ENCODE measurements around the gene NR2C2.
A peak's percentile ranks its signal among the peaks of the same experiment; 100 is the strongest.

The NR2C2 gene

DNA sequence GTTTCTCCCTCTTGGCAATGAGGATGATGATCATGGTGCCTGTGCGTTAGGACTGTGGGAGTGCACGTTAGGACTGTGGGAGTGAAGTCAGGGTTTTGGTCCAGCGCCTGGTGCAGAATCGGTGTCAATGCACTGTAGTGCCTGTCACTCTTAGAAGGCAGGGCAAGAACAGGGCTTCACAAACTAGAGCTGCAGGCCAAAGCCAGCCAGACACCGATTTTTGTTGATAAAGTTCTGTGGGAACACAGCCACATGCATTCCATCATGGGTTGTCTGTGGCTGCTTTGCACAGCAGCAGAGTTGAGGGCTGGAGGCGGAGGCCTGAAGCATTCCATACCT lies 32.6 kb upstream of the NR2C2 start:
- TF ChIP-seq, protein P1, sequence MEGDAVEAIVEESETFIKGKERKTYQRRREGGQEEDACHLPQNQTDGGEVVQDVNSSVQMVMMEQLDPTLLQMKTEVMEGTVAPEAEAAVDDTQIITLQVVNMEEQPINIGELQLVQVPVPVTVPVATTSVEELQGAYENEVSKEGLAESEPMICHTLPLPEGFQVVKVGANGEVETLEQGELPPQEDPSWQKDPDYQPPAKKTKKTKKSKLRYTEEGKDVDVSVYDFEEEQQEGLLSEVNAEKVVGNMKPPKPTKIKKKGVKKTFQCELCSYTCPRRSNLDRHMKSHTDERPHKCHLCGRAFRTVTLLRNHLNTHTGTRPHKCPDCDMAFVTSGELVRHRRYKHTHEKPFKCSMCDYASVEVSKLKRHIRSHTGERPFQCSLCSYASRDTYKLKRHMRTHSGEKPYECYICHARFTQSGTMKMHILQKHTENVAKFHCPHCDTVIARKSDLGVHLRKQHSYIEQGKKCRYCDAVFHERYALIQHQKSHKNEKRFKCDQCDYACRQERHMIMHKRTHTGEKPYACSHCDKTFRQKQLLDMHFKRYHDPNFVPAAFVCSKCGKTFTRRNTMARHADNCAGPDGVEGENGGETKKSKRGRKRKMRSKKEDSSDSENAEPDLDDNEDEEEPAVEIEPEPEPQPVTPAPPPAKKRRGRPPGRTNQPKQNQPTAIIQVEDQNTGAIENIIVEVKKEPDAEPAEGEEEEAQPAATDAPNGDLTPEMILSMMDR (IDR thresholded peaks at IDR 0.05; ENCODE audit: extremely low read depth, missing control alignments) = no peak
- DNase-seq (ENCODE audit: low spot score) = no peak

DNA sequence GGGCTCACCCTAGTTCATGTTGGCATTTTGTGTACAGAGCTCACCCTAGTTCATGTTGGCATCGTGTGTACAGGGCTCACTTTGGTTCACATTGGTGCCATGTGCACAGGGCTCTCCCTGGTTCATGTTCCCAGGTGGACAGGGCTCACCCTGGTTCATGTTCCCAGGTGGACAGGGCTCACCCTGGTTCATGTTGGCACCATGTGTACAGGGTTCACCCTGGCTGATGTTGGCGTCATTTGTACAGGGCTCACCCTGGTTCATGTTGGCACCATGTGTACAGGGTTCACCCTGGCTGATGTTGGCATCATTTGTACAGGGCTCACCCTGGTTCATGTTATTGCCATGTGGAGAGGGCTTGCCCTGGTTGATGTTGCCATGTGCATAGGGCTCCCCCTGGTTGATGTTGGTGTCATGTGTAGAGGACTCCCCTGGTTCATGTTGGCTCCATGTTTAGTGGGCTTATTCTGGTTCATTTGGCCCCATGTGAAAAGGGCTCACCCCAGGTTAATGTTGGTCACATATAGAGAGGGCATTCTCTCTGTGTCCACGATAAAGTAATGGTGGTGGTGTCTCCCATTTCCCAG lies 31.7 kb upstream of the NR2C2 start:
- TF ChIP-seq, protein P1 (IDR thresholded peaks at IDR 0.05; ENCODE audit: extremely low read depth, missing control alignments) = no peak
- no peak for DNase-seq (ENCODE audit: low spot score)

DNA sequence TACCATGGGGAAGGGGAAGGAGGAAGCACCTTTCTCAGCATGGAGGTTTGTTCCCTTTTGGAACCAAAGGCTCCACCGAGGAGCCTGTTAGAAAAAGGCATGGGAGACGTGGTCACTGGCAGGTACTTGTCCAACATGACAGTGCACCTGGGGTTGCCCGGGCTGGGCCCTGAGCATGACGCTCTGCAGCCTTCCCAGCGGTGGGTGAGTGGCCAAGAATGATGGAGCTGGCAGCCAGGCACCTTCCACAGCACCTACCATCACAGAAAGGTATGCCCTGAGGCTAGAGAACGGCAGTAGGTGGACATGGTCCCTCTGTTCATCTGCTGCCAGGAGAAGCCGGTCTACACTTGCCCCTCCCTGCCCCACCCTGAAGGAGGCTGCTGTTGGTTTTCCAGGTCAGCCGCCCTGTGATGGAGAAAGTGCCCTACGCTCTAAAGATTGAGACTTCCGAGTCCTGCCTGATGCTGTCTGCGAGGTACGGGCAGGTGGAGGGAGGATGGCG lies 29.0 kb upstream of the NR2C2 start:
- TF ChIP-seq, protein P1 (IDR thresholded peaks at IDR 0.05; ENCODE audit: extremely low read depth, missing control alignments) = no peak
- no peak for DNase-seq (ENCODE audit: low spot score)

DNA sequence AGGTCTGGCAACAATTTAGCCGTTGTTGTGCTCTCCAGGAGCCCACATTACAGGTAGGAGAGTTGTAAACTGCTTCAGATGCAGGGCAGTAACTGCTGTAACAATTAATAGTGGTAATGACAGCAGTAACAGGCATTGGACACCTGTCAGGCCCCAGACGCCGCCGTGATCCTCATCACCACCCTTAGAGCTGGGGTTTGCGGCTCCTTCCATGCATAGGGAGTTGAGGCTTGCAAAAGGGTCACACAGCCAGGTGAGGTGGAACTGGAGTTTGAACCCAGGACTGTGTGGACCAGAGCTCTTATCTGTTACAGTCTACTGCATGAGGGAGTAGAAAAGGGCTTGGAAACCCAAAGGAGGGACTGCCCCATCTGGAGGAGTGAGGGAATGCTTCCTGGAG lies 26.8 kb upstream of the NR2C2 start:
- no peak for DNase-seq (ENCODE audit: low spot score)
- TF ChIP-seq, protein P1 (IDR thresholded peaks at IDR 0.05; ENCODE audit: extremely low read depth, missing control alignments) = no peak

DNA sequence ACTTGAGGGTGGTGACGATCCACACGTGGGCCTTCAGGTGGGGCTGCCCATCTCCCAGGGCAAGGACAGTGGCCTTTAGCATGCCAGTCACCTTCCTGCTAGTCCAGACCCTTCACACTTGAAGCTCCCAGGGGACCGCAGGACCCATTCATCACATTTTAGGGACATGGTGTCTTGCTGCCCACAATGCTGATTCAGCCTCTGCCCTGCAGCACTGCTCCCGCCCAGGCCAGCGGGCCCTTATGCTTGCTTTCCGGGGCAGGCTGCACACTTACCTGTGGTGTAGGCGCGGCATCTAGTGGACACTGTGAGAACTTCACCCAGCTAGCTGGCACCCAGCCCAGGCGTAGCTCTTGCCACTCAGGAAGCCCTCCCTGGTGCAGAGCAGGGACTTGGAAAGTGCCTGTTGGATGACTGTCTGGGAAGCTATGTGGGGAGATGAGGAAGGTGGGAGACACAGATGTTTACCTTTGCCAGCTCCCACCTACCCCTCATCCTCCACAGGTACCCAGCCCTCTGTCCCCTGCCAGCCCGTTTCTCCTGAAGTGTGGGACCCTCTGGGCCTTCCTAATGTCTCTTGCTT lies 26.3 kb upstream of the NR2C2 start:
- TF ChIP-seq, protein P1 (IDR thresholded peaks at IDR 0.05; ENCODE audit: extremely low read depth, missing control alignments) = peak; percentile 95
- peak; percentile 76 for DNase-seq (ENCODE audit: low spot score)

DNA sequence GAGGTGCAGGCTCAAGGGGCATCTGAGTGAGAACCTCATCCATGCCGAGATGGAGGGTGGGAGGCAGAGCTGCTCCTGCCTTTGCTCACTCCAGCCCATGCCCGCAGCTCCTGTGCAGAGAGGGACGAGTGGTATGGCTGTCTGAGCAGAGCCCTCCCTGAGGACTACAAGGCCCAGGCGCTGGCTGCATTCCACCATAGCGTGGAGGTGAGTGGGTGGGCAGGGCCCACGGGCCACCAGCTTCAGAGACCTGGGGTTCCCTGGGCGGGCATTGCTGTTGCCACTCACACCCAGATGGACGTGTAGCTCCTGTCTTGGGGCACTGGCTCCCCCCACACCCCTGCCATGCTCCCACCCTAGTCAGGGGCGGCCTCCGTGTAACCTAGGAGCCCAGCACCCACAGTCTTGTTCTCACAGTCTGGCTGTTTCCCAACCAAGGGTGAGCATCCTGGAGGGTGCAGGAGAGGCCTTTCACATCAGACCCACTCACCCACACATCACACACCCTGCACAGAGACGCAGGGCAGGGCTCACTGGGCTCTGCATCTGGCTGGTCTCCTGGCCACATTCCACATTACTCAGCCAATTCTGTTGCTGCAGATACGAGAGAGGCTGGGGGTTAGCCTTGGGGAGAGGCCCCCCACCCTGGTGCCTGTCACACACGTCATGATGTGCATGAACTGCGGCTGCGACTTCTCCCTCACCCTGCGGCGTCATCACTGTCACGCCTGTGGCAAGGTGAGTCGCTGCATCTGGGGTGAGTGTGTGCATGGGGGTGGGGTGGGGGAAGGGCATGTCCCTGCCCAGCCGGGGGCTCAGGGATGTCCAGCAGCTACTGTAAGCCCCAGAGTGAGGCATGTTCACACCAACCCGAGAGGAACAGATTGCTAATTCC lies 25.3 kb upstream of the NR2C2 start:
- no peak for DNase-seq (ENCODE audit: low spot score)

More for the DNA sequence above, 25.3 kb upstream of the NR2C2 start:
- TF ChIP-seq, protein P1 (IDR thresholded peaks at IDR 0.05; ENCODE audit: extremely low read depth, missing control alignments) = no peak

Measured in GM20000 (cell line).